GM12892 (cell line): ENCODE data around the gene PHACTR4.
"Not testable (repeated sequence)": the region's sequence is repeated elsewhere in the genome, so short reads cannot be mapped to it uniquely, and the experiment has no call there.

Source experiments
- DNase-seq: peaks from one replicate; pipeline ENCODE4 v3.0.0; 2011; ENCODE audit not compliant: insufficient read length
- FAIRE-seq: peaks from 2 replicates; lab custom pipeline; 2011; peaks lifted over from hg19 to GRCh38; lab: Jason Lieb, UNC
- POLR2A ChIP-seq: IDR thresholded peaks from 2 replicates; pipeline ENCODE4 v1.6.1; 2011; ENCODE audit warnings: low read depth, low read length, control low read depth
- POLR2AphosphoS5 ChIP-seq: IDR thresholded peaks from 2 replicates; pipeline ENCODE4 v1.6.1; 2011; ENCODE audit warnings: low read depth, low read length, control low read depth
- TAF1 ChIP-seq: IDR thresholded peaks from 2 replicates; pipeline ENCODE4 v1.6.1; 2011; ENCODE audit warnings: low read depth, mild to moderate bottlenecking, control low read depth, low read length, borderline replicate concordance

The PHACTR4 gene

DNA sequence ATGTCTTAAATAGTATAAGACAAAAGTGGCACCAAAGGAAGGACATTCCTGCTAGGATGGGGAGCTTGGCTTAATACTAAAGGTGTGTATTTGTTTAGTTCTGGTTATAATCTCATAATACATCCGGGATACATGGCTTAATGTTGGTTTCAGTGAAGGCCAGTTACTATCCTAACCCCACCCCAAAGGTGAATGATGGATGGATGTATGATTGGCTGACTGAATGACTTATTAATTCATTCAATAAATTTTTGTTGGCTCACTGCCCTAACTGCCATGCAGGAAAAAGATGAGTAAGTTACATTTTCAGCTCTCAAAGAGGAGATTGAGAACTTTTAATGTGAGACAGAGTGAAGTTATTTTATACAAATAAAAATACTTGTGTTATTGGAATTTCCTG is 52.2 kb downstream of the PHACTR4 start:
- TF ChIP-seq POLR2AphosphoS5 (no peak), POLR2A (no peak), TAF1 (no peak)
- DNase-seq (no peak), FAIRE-seq (no peak)

DNA sequence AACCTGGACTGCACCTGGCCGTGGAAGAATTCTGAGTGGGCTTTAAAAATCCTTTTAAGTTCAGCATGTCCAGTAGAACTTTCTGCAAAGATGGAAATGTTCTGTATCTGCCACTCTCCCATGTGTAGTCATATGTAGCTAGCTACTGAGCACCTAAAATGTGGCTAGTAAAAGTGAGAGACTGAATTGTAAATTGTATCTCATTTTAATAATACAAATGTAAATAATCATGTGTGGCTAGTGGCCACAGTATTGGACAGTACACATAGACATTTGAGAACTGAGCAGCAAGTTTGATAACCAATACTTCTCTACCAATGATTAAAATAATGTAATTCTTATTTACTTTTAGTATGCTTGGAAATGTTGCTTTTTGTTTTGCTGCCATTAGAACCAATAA is 57.3 kb downstream of the PHACTR4 start:
- no peak for FAIRE-seq
- no peak for DNase-seq
- TF ChIP-seq POLR2A (no peak), TAF1 (no peak), POLR2AphosphoS5 (no peak)

DNA sequence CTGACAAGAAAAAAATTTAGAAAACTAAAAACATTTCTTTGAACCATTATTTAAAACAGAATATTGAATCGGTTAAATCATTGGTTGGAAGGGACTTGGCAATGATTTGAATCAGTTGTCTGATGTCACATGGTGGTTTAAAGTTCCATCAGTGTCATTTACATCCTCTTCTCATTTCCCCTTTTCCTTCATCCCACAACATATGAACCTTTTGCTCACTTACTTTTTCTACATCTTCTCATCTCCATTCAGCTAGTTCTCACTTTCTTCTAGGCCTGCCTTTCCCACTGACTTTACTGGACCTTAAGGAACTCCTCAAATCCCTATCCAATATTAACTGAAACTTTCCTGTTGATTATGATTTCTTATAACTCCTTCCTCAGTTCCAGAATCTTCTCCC is 58.5 kb downstream of the PHACTR4 start:
- TF ChIP-seq POLR2AphosphoS5: no peak
- no peak for TF ChIP-seq POLR2A
- TF ChIP-seq TAF1: no peak
- FAIRE-seq (no peak), DNase-seq (no peak)

DNA sequence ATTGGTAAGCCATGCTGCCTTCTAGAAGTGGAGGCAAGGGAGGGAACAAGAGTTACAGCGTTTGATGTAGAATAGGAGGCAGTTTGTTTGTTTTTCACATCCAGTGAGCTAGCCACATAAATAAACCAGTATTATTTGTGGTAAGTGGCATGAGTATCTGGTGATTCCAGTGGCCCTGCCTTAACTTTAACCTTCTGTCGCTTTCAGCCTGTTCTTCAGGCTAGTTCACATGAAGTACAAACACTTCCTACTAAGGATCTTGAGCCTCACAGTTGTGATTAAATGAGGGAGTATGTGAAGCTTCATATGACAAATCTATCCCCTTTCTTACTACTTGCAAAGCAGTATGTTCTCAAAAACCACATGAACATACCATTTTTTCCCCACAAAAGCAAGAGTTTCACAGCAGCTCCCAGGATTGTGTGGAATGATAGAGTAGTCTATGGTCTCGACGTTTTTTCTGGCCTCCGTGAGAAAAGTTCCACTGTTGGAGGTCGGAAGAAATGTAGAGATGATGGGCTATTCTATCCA is 59.5 kb downstream of the PHACTR4 start:
- FAIRE-seq (no peak), DNase-seq (no peak)
- TF ChIP-seq POLR2A (no peak), POLR2AphosphoS5 (no peak), TAF1 (no peak)

DNA sequence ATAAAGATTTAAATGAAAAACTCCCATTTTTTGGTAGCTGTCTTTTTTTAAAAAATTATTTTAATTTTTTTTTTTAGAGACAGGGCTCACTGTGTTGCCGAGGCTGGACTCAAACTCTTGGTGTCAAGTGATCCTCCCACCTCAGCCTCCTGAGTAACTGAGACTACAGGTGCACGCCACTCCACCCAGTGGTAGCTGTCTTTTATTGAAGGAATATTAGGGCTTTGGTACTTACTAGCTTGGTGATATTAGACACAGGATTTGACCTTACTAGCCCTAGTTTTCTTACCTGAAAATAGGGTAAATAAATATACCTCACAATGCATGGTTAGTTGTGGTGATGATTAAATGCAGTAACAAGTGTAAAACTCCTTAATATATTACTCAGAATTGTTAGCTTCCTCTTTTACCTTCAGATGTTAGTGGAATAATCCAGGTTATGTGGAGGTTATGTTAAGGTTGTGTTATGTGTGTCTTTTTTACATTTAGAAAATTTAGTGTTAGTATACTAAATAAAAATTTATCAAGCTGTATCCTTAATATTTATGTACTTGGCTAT is 66.8 kb downstream of the PHACTR4 start:
- TF ChIP-seq POLR2AphosphoS5: no peak
- TF ChIP-seq TAF1: no peak
- TF ChIP-seq POLR2A: no peak
- FAIRE-seq (no peak), DNase-seq (no peak)

DNA sequence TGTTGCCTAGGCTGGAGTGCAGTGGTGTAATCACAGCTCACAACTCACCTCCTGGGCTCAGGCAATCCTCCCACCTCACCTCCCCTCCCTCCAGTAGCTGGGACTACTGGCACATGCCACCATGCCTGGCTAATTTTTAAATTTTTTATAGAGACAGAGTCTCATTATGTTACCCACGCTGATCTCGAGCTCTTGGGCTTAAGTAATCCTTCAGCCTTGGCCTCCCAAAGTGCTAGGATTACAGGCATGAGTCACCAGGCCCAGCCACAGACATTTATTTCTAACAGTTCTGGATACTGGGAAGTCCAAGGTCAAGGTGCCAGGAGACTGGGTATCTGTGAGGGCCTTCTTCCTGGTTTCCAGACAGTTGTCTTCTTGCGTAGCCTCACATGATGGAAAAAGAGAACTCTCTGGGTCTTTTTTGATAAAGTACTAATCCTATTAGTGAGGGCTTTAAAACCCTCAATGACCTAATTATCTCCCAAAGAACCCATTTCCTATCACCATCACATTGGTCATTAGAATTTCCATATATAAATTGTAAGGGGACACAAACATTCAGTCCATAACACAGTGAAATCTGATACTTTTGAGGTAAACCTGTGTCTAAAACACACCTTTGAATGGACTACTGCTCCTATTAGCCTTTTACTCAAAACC is 67.9 kb downstream of the PHACTR4 start:
- TF ChIP-seq POLR2AphosphoS5 (no peak), TAF1 (no peak), POLR2A (no peak)
- FAIRE-seq: no peak
- DNase-seq: no peak

DNA sequence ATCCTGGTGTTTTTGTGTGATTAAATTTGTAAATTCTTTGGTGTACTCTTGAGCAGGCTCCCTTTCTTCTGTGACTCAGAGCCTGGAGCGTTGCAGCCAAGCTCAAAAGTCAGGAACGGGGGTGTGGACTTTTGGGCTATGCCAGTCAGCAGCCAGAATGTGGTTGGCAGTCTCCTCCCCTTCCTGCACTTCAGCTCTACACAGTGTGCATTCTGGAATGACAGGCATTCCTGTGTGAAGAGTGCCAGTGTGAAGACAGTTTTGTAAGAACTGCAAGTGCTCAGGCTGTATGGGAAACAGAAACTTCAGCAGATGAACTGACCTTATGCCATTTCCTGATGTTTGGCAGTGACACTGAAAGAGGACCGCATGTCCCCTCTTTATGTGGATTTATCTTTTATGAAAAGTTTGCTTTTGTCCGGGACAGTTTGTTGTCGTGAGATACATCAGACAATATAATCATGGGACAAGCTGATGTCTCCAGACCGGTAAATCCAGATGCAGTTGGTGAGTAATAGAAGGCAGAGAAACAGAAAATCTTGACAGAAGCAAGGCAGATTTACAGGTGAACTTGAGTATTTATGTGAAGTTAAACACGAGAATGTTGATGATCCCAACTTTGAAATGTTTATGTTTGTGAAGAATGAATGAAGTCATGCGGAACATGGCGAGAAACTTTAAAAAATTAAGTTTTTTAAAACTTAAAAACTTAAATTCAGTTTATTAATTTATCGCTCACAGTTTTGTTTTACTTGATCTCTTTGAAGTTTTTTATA is 68.6 kb downstream of the PHACTR4 start:
- no peak for TF ChIP-seq POLR2AphosphoS5
- TF ChIP-seq POLR2A: no peak
- TF ChIP-seq TAF1: no peak
- DNase-seq (no peak), FAIRE-seq (peak; percentile 83)

DNA sequence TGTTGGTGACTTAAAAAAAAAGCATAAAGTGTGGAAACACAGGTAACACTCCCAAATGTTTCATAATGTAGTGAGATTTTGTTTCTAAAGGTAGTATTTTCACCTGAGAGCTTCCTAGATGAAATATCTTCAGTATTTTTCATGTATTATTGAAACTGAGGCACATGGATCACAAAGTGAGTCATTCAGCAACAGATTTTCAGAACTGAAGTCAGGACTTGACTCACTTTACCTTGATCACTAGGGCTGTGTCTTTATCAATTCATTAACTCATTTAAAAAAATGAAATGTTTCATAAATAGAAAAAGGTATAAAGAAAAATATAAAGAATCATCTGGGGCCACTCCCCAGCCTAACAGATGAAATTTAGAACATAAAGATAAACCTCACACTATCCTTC is 69.8 kb downstream of the PHACTR4 start:
- FAIRE-seq (no peak), DNase-seq (no peak)
- TF ChIP-seq POLR2A (no peak), TAF1 (no peak), POLR2AphosphoS5 (no peak)

DNA sequence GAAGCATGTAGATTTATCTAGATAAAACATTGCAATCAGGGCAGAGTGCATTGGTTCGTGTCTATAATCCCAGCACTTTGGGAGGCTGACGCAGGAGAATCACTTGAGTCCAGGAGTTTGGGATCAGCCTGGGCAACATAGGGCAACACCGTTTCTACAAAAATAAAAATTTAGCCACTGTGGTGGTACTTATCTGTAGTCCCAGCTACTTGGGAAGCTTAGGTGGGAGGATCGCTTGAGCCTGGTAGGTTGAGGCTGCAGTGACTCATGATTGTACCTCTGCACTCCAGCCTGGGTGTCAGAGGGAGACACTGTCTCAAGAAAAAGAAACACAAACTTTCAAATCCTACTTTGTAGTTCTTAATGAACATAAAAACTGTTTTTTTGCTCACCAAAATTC is 72.1 kb downstream of the PHACTR4 start:
- FAIRE-seq: no peak
- TF ChIP-seq POLR2AphosphoS5: no peak
- no peak for DNase-seq

DNA sequence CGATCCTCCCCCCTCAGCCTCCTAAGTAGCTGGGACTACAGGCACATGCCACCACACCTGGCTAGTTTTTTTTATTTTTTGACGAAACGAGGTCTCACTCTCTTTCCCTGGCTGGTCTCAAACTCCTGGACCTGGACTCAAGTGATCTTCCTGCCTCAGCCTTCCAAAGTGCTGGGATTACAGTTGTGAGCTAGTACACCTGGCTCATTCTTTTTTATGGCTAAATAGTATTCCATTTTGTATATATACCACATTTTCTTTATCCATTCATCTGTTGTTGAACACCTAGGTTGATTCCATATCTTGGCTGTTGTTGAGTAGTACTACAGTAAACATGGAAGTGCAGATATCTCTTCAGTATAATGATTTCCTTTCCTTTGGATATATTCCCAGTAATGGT is 74.0 kb downstream of the PHACTR4 start:
- FAIRE-seq: no peak
- no peak for TF ChIP-seq POLR2AphosphoS5
- TF ChIP-seq POLR2A: no peak
- TF ChIP-seq TAF1: no peak

DNA sequence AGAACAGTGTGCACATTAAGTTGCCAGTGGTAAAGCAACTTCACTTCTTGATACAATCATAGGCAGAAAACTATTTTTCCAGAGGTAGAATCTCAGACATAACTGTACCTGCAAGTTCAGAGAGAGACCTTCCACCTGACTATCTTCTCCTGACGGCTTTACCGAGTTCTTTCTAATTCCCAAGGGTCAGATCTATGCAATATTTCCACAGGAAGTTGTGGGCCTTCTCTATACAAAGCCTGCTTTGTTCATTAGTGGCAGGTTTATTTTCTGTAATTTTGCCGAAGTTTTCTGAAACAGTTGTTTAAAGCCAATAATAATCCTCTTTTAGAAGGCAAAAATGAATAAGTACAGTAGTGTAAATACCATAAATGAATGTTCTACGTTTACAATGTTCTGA is 78.1 kb downstream of the PHACTR4 start:
- FAIRE-seq (no peak), DNase-seq (no peak)
- no peak for TF ChIP-seq TAF1
- TF ChIP-seq POLR2A: no peak
- no peak for TF ChIP-seq POLR2AphosphoS5

More for the DNA sequence above, 74.0 kb downstream of the PHACTR4 start:
- no peak for DNase-seq

DNA sequence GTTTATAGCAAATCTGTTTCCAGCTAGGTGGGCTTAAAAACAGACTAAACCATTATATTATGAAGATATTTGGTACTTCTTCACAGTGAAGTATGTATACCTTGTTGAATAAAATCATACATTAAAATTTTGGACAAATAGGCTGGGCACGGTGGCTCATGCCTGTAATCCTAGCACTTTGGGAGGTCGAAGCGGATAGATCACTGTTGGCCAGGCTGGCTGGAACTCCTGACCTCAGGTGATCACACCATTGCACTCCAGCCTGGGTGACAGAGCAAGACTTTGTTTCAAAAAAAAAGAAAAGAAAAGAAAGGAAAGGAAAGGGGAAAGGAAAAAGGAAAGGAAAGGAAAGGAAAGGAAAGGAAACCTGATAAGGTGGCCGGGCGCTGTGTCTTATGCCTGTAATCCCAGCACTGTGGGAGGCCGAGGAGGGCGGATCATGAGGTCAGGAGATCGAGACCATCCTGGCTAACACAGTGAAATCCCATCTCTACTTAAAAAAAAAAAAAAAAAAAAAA is 78.6 kb downstream of the PHACTR4 start:
- not testable (repeated sequence) for FAIRE-seq, DNase-seq
